Adrenal gland (tissue), 12 donors: ENCODE results near the gene MIF4GD. TPM values are rescaled to one million over a fixed set of nuclear protein-coding genes. Genes with fewer than 3 reads are reported as not detected.

Experiments
- DNase-seq, 7 donors: peaks; one replicate each; pipeline ENCODE4 v3.0.0-alpha.2; 2019 to 2020
- H3K27ac ChIP-seq, 5 donors: fragments of 200-600 bp; sonication (generic) in 4 of 5; 1 replicate in 3 of 5; 2 replicates in 2 of 5; pipeline versions ENCODE4 v1.5.1 to v1.8.0; 2016 to 2020; ENCODE audit warnings: mild to moderate bottlenecking in 1 of 5
- H3K27me3 ChIP-seq: fragments of 200-600 bp; 2 replicates; pipeline ENCODE4 v1.8.0; 2021
- H3K36me3 ChIP-seq, 2 donors: fragments of 200-600 bp; replicated peaks in 1 of 2; 1 replicate in 1 of 2; 2 replicates in 1 of 2; pipeline versions ENCODE4 v1.5.1 to v1.8.0; 2018 to 2022
- H3K4me1 ChIP-seq, 2 donors: fragments of 200-600 bp; replicated peaks in 1 of 2; 1 replicate in 1 of 2; 2 replicates in 1 of 2; pipeline versions ENCODE4 v1.5.1 to v1.8.0; 2018 to 2021
- H3K4me3 ChIP-seq, 4 donors: fragments of 200-600 bp; sonication (generic) in 3 of 4; one replicate each; pipeline ENCODE4 v1.5.1; 2016 to 2018
- H3K9me3 ChIP-seq, 3 donors: fragments of 200-600 bp; sonication (generic) in 1 of 3; replicated peaks in 1 of 3; 1 replicate in 2 of 3; 2 replicates in 1 of 3; pipeline versions ENCODE4 v1.5.1 to v1.8.0; 2016 to 2021
- CTCF ChIP-seq, 6 experiments: fragments of 450-650 bp in 4 of 6; fragments of 200-600 bp in 2 of 6; sonication (generic) in 1 of 6; IDR thresholded peaks; 1 replicate in 5 of 6; 2 replicates in 1 of 6; pipeline versions ENCODE4 v1.5.1 to v1.8.0; 2016 to 2021; ENCODE audit warnings: antibody characterized with exemption in 6 of 6, mild to moderate bottlenecking in 2 of 6, moderate library complexity in 1 of 6
- POLR2A ChIP-seq, 2 donors: fragments of 450-650 bp; IDR thresholded peaks; one replicate each; pipeline ENCODE4 v1.6.1; 2017; ENCODE audit warnings: antibody characterized with exemption in 2 of 2, mild to moderate bottlenecking in 2 of 2, moderate library complexity in 1 of 2
- WGBS, 4 donors: extraction: QIAGEN DNeasy Blood & Tissue Kit in 2 of 4; methylation state at CpG; one replicate each; pipeline versions ENCODE4 v1.1.5 to v1.1.7; 2013 to 2017; 5-methylcytosine and 5-hydroxymethylcytosine counted together
- intact Hi-C, 2 donors: fragments of 100-400 bp; cut with DNase I; formaldehyde crosslinking; loops; one replicate each; pipeline versions ENCODE4 v1.14.1 to v1.15.0; 2022 to 2023
- polyA plus RNA-seq, 3 donors: library from polyadenylated mRNA; stranded (reverse); fragments of 200-250 nt in 2 of 3; fragments of 350-450 nt in 1 of 3; fragmentation: Illumina TruSeq in 1 of 3; extraction: RNeasy Lipid Tissue Mini Kit (QIAGEN cat#74804) in 1 of 3; gene quantifications; one replicate each; pipeline ENCODE4 v1.2.3, GENCODE V29; 2013 to 2014
- total RNA-seq, 9 donors: library from RNA; depleted of rRNA in 4 of 9; stranded (reverse); fragments of >200 nt in 4 of 9; fragments of 120-200 nt in 1 of 9; fragmentation: NEBNext Ultra II Directional in 1 of 9; extraction: Animal tissue kit (Norgen Biotek cat#: 25700) in 1 of 9; gene quantifications; one replicate each; pipeline versions ENCODE4 v1.1.0 to v1.2.4, GENCODE V29; 2013 to 2023
- donor health status: healthy with polysubstance abuse.
- donor health status: Bipolar disorder and iron deficiency.
- donor health status: DM: yes; HTN: yes; CAD: no.
- donor health status: DM: no; HTN: no; CAD: no.
- donor health status: DM: no; HTN: no; CAD: no.
- donor health status: DM: yes; HTN: yes; CAD: no.

The MIF4GD gene
- total and polyA plus RNA-seq, 12 donors: 9.2 to 53.0 (median 21.2) TPM

- no peaks in the 10 kb centered on the region for H3K27me3 ChIP-seq
- no peak for DNase-seq
- H3K27ac ChIP-seq: no peak overlapping the region
- H3K36me3 ChIP-seq: peaks cover 0 to 86% of the 10 kb centered on the region in 2 donors
- H3K4me1 ChIP-seq: no peaks in the 10 kb centered on the region
- WGBS, 4 donors: 53 to 87% (median 76%) methylated on average over 6 to 12 of the region's 12 CpGs
- intact Hi-C loops: no loop called here
- no peak overlapping the region for H3K4me3 ChIP-seq
- no peak for TF ChIP-seq POLR2A (IDR thresholded peaks at IDR 0.05)
- no peak for TF ChIP-seq CTCF (IDR thresholded peaks at IDR 0.05)
- H3K9me3 ChIP-seq: no peaks in the 10 kb centered on the region
Measured at GRCh38 chr17:75237100-75238014, 33.7 kb downstream of the MIF4GD start.

- intact Hi-C loops: no loop called here
- Histone ChIP-seq H3K4me3 (no peak overlapping the region), H3K27ac (no peak overlapping the region), H3K9me3 (no peaks in the 10 kb centered on the region), H3K4me1 (no peaks in the 10 kb centered on the region), H3K36me3 (peaks cover 0 to 78% of the 10 kb centered on the region in 2 donors), H3K27me3 (no peaks in the 10 kb centered on the region)
- TF ChIP-seq POLR2A (IDR thresholded peaks at IDR 0.05) (no peak), CTCF (IDR thresholded peaks at IDR 0.05) (no peak)
- WGBS, 4 donors: 94 to 99% (median 96%) methylated on average over 12 to 13 of the region's 13 CpGs
- no peak for DNase-seq
Measured at GRCh38 chr17:75232786-75233185, 38.2 kb downstream of the MIF4GD start.

GRCh38 chr17:75231741-75232464, 39.1 kb downstream of the MIF4GD start:
- intact Hi-C loops: no loop called here
- Histone ChIP-seq H3K27ac (no peak overlapping the region), H3K4me1 (no peaks in the 10 kb centered on the region), H3K4me3 (no peak overlapping the region), H3K9me3 (no peaks in the 10 kb centered on the region), H3K27me3 (no peaks in the 10 kb centered on the region), H3K36me3 (peaks cover 0 to 71% of the 10 kb centered on the region in 2 donors)
- no peak for TF ChIP-seq CTCF (IDR thresholded peaks at IDR 0.05)
- TF ChIP-seq POLR2A (IDR thresholded peaks at IDR 0.05): no peak
- WGBS, 4 donors: 88 to 94% (median 91%) methylated on average over 10 to 18 of the region's 18 CpGs
- no peak for DNase-seq

GRCh38 chr17:75231071-75231470, 40.0 kb downstream of the MIF4GD start:
- Histone ChIP-seq H3K36me3 (peaks cover 0 to 71% of the 10 kb centered on the region in 2 donors), H3K9me3 (no peaks in the 10 kb centered on the region), H3K4me1 (no peaks in the 10 kb centered on the region), H3K27ac (no peak overlapping the region), H3K4me3 (no peak overlapping the region), H3K27me3 (no peaks in the 10 kb centered on the region)
- DNase-seq: no peak
- TF ChIP-seq CTCF (IDR thresholded peaks at IDR 0.05) (no peak), POLR2A (IDR thresholded peaks at IDR 0.05) (no peak)
- 91 to 100% (median 96%) methylated on average over 6 to 8 of the region's 8 CpGs for WGBS, 4 donors
- intact Hi-C loops: no loop called here
